A673 (cell line): ENCODE measurements around the gene PARVB.

Experiments
- EZH2 ChIP-seq: fragments of 200-600 bp; sonication (generic); IDR thresholded peaks from 2 replicates; pipeline ENCODE4 v1.6.1; 2017; ENCODE audit warnings: borderline replicate concordance, low read depth, mild to moderate bottlenecking, mixed read lengths, antibody characterized with exemption, low read length; ENCODE audit not compliant: poor library complexity, severe bottlenecking
- TF ChIP-seq, protein P1 (sequence below): fragments of 300-800, 200-600 bp; sonication (generic); conservative IDR thresholded peaks from 2 replicates; pipeline ENCODE4 v1.5.1; 2017; ENCODE audit warnings: low read depth, mild to moderate bottlenecking, antibody characterized with exemption, low read length, moderate library complexity, mixed read lengths

DNA sequence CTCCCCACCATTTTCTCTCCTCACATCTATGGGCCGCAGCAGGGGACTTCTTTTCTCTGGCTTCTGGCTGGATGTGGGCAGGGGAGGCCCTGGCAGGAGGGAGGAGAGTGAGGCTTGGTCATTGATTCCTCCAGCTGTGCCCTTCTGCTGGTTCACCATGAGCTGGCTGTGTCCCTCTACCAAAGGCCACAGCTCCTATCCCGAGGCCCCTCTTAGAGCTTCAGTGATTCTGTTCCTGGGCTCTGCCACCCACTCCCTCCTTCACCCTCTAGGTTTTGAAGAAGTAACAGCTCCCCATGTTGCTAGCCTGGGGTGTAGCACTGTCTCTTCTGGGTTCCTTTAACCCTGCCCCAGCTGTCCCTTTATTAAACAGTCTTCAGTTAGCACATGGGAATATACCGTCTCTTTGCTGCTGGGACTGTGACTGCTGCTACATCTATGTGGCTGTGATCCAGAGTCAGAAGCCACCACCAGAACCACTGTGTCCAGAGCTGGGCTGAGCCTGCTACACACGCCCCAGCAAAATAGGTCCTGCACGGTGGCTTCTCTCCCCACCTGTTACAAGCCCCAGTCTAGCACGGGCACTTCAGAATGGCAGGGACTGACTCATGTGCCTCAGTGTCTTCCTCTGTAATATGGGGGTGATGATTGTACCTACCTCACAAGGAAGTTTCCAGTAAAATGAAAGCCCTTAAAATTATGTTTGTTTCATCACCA is 156.0 kb downstream of the PARVB start:
- TF ChIP-seq, protein P1, sequence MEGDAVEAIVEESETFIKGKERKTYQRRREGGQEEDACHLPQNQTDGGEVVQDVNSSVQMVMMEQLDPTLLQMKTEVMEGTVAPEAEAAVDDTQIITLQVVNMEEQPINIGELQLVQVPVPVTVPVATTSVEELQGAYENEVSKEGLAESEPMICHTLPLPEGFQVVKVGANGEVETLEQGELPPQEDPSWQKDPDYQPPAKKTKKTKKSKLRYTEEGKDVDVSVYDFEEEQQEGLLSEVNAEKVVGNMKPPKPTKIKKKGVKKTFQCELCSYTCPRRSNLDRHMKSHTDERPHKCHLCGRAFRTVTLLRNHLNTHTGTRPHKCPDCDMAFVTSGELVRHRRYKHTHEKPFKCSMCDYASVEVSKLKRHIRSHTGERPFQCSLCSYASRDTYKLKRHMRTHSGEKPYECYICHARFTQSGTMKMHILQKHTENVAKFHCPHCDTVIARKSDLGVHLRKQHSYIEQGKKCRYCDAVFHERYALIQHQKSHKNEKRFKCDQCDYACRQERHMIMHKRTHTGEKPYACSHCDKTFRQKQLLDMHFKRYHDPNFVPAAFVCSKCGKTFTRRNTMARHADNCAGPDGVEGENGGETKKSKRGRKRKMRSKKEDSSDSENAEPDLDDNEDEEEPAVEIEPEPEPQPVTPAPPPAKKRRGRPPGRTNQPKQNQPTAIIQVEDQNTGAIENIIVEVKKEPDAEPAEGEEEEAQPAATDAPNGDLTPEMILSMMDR: no peak
- TF ChIP-seq EZH2: no peak
